ENCODE measurements around the gene NIPBL.
"Not testable (repeated sequence)": the region's sequence is repeated elsewhere in the genome, so short reads cannot be mapped to it uniquely, and the experiment has no call there.

The NIPBL gene, protein sequence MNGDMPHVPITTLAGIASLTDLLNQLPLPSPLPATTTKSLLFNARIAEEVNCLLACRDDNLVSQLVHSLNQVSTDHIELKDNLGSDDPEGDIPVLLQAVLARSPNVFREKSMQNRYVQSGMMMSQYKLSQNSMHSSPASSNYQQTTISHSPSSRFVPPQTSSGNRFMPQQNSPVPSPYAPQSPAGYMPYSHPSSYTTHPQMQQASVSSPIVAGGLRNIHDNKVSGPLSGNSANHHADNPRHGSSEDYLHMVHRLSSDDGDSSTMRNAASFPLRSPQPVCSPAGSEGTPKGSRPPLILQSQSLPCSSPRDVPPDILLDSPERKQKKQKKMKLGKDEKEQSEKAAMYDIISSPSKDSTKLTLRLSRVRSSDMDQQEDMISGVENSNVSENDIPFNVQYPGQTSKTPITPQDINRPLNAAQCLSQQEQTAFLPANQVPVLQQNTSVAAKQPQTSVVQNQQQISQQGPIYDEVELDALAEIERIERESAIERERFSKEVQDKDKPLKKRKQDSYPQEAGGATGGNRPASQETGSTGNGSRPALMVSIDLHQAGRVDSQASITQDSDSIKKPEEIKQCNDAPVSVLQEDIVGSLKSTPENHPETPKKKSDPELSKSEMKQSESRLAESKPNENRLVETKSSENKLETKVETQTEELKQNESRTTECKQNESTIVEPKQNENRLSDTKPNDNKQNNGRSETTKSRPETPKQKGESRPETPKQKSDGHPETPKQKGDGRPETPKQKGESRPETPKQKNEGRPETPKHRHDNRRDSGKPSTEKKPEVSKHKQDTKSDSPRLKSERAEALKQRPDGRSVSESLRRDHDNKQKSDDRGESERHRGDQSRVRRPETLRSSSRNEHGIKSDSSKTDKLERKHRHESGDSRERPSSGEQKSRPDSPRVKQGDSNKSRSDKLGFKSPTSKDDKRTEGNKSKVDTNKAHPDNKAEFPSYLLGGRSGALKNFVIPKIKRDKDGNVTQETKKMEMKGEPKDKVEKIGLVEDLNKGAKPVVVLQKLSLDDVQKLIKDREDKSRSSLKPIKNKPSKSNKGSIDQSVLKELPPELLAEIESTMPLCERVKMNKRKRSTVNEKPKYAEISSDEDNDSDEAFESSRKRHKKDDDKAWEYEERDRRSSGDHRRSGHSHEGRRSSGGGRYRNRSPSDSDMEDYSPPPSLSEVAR (N-terminal part only)

DNA sequence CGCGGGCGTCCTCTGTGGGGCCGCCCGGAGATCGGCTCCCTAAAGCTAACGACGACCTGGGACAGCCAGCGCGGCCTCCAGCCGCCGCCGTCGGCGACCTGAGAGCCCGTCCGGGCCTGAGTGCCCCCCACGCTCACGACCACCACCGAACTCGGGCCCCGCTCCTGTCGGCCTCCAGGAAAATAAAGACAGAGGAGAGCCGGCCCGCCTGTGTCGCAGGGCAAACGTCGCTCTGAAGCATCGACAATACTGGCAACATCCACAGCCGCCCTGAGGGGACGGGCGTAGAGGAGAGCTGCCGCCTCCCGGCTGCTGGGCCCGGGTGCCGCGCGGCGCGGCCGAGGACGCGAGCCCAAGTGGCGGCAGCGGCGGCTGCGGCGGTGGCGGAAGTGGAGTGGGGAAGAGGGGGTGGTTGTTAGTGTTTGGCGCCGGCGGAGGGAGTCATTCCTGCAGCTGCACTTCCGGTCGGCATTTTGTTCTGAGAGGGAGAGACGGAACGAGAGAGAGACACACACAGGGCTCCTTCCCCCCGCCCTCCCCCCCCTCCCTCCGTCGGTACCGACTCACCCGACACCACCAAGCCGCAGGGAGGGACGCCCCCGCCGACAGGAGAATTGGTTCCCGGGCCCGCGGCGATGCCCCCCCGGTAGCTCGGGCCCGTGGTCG lies at the start of gene NIPBL:
NIPBL (plus strand) TSS at position 471 of the 666 bp plus-strand sequence. CDS start 76,928 bp downstream, outside the sequence.
- DNase-seq = peak; percentile 95

DNA sequence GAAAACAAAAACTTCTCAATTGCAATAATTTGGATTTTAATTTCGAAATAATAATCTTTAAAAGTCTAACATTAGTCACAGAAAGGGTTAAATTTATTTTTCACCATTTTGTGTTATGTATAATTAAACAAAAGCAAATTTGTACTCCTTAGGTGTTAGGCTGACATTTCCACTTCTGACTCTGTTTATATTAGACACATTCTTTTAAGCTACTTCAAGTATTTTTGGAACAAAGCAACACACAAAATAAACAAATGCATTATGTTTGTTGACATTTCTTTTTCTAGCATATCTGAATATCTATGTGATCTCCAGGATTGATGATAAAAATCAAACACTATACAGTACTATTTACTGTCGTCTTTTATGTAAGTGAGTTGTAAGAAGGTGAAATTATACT lies 44.3 kb upstream of the NIPBL start:
- no peak for DNase-seq

DNA sequence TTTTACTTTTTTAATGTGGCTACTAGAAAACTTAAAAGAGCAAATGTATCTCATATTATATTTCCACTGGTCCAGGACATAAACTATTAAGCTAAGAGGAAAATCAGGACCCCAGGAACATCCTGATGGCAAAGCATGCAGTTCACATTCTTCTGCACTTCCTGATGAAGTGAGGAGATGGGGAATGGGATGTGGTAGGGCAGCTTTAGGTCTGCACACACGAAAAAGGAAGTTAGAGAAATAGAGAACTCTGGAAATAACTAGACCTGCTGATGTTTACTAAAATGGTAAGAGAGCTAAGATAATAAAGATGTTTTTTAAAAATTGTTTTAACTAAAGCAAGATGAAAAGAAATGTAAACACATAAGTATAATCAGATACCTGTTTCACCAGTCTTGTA lies 39.7 kb upstream of the NIPBL start:
- no peak for DNase-seq

DNA sequence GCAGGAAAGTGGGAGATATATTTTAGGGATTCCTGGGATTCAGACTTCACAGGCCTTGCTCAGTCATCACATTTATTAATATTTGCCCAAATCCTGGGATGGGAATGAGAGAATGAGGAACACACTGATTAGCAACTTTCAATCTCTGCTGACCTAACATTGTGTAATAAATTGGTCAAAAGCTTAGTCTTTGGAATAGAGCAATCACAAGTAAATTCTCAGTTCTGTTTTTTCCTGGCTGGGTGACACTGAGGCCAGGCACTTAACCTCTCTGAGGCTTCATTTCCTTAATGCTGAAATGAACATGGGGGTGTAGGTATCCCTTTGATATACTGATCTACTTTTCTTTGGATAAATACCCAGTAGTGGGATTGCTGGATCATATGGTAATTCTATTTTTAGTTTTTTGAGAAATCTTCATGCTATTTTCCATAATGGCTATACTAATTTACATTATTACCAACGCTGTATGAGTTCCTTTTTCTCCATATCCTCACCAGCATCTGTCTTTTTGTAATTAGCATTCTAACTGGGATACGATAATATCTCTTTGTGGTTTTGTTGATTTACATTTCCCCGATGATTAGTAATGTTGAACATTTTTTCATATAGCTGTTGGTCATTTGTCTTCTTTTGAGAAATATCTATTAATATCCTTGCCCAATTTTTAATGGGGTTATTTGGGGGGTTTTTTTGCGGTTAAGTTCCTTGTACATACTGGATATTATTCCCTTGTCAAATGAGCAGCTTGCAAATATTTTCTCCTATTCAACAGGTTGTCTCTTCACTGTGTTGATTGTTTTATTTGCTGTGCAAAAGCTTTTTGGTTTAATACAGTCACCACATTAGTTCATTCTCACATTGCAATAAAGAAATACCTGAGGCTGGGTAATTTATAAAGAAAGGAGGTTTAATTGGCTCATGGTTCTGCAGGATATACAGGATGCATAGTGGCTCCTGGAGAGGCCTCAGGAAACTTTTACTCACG lies 36.8 kb upstream of the NIPBL start:
- DNase-seq = no peak

DNA sequence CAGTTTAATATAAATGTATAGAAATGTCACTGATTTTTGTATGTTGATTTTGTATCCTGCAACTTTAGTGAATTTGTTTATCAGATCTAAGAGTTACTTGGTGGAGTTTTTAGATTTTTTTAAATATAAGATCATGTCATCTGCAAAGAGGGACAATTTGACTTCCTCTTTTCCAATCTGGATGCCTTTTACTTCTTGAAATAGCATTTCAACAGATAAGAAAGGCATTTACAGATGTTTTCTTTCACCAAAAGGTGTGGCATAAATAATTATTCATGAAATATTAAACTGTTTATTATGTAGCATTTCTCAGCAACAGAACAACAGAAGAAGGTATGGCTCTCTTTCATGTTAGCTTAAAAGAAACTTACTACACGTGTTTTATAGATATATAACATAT lies 34.9 kb upstream of the NIPBL start:
- no peak for DNase-seq

DNA sequence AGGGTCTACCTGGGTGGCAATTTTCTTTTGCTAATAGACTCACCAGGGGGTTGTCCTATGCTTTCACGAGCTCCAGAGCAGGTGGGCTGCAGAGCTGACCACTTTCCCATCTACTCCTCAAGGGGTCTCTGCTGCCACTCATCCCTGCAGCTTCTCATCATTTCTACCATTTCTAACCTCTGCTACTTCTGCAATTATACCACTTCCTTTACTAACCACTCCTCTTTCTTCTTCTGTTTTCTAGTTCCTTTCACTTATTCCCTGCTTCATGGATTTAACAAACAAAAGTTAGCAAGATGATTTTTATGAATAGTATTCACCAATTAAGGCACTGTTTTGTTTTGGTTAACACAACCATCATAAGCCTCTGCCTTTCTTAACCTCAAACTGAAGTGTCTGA lies 34.5 kb upstream of the NIPBL start:
- no peak for DNase-seq

DNA sequence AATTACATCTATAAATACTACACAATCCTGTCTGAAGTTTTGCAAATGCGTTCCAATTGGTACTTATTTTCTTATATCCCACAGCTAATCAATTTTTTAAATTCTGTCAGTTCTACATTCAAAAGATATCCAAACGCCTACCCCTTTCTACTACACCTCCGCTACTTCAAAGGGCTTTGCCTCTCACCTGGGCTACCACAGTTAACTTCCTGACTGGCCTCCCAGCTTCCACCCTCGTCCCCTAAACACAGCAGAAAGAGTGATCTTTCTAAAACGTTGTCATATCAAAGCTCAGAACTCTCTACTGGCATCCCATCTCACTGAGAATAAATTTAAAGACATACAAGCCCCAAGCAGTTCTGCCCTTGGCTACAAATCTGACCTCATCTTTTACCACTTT lies 32.3 kb upstream of the NIPBL start:
- no peak for DNase-seq

DNA sequence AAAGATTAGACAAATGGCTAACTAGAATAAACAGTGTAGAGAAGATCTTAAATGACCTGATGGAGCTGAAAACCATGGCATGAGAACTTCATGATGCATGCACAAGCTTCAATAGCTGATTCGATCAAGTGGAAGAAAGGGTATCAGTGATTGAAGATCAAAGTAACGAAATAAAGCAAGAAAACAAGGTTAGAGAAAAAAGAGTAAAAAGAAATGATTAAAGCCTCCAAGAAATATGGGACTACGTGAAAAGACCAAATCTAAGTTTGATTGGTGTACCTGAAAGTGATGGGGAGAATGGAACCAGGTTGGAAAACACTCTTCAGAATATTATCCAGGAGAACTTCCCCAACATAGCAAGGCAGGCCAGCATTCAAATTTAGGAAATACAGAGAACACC lies 28.0 kb upstream of the NIPBL start:
- not testable (repeated sequence) for DNase-seq

DNA sequence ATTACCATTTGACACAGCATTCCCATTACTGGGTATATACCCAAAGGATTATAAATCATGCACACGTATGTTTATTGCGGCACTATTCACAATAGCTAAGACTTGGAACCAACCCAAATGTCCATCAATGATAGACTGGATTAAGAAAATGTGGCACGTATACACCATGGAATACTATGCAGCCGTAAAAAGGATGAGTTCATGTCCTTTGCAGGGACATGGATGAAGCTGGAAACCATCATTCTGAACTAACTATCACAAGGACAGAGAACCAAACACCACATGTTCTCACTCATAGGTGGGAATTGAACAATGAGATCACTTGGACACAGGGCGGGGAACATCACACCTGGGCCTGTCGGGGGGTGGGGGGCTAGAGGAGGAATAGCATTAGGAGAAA lies 23.7 kb upstream of the NIPBL start:
- DNase-seq = not testable (repeated sequence)

DNA sequence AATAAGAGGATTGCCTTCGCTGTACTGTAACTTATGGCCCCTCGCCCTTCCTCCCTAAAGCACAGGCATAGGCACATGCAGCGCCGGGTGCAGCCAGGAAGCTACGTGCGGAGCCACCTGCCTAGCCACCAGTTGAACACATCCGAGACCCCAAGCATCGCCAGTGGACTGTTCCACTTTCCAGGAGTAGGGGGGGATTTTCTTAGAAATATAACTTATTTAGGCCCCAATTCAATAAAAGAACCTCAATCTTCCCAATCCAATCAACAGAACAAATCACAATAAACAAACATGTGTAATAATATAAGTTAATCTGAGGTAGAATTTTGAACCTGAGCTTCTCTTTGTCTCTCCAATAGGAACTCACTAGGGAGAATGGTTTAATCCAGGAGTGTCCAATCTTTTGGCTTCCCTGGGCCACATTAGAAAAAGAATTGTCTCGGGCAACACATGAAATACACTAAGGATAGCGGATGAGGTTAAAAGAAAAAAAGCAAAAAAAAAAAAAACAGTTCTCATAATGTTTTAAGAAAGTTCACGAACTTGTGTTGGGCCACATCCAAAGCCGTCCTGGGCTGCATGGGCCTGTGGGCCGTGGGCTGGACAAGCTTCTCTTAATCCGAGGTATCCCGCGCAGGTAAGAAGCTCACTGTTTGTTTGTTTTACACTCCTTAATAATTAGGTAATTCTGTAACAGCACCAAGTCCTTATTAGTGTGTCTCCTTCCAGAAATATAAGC lies 22.0 kb upstream of the NIPBL start:
- DNase-seq = no peak

DNA sequence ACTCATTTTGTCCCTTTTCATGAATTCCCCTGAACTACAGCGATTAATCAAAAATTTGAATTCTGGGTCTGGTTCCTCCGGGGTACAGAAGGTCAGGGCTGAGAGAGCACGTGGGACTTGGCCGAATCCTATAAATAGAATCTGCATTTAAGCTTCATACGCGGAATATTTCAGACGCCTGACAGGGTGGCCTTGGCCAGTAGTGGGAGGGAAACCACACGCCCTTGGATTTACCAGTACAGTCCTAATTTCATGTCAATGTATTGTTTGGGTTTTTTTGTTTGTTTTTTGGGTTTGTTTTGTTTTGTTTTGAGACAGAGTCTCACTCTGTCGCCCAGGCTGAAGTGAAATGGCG lies 21.5 kb upstream of the NIPBL start:
- no peak for DNase-seq

DNA sequence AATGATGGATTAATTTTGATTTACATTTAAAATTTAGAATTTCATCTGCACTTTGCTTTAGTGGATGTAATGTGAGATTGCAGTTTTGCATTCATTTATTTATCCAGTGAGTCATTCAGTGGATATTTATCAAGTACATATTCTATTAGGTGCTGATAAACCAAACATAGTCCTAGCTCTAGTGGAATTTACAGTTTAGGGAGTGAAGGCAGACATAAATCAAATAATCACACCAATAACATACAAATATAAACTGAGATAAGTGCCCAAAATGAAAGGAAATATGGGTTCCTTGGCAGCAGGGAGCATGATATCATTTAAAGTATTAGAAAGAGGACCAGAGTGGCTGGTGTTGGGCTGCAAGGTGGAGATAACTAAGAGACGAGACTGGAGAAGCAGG lies 14.7 kb upstream of the NIPBL start:
- no peak for DNase-seq

DNA sequence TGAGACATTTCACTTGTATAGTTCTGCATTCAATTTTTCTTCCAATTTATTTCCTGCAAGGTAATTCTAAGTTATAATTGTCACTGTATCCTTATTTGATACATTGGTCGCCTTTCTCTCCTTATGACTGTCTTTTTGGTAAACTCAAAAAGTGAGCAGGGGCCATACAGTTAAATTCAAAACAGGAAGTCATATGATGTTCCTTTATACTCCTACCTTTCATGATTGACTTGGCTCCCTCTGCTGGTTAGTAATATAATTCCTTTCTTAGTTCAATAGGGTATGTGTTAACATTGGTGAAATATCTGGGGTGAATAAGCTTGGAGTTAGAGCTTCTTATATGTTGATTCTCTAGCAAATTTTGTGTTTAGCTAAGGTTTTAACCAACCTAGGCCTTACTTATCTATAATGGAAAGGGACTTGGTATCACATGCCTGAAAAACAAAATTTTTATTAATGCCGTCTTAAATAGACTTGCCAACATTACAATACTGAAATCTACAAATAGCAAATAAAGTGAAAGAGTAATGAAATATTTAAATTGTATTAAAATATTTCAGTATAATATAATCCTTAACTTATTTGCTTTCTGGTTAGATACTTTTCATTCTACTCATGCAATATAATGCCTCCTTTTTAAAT lies 6.0 kb upstream of the NIPBL start:
- DNase-seq = peak; percentile 69

DNA sequence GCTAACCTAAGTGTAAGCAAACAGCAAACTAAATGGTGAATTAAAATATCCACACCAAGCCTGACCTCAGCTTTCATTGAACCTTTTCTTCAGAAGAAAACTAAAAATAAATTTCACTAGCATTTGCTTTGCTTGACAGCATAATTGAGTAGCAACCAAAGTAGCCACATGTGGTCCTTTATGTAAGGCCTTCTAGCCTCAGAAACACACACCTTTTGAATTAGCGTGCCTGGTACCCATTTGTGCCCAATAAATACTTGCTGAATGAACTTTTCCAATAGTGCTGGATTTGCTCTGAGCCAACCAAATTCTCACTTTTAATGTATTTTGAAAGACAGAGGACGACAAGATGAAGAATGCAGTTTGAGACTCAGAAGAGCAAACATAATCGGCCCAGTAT lies 2.1 kb upstream of the NIPBL start:
- DNase-seq = no peak

DNA sequence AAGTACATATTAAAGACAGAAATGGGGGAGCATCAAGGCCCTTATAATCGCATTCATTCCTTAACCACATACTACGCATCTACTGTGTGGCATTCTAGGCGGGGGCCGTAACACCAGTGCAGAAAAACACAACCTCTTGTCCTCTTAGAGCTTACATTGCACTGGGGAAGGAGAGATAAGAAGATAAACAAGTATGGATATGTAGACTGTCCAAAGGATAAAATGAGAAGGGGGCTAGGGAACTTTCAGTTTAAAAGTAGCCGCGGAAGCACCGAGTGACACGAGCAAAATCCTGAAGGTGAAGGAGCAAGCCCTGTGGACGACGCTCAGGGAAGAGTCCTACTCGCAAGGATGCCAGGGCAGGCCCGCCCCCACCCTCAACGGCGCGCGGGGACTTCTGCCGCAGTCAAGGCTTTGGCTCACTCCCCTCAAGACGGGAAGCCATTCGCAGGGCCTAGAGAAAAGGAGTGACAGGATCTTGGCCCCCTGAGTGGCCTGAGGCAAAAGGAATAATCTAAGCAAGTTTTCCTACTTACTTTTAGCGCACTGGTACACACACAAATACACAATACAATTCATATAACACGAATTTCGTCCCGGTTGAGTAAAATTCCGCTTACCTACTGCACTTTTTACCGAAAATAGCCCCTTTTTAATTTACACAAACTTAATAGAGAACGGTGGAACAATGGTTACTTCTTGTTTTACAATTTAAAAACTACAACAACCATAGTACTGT lies 1.3 kb upstream of the NIPBL start:
- DNase-seq = peak; percentile 44

DNA sequence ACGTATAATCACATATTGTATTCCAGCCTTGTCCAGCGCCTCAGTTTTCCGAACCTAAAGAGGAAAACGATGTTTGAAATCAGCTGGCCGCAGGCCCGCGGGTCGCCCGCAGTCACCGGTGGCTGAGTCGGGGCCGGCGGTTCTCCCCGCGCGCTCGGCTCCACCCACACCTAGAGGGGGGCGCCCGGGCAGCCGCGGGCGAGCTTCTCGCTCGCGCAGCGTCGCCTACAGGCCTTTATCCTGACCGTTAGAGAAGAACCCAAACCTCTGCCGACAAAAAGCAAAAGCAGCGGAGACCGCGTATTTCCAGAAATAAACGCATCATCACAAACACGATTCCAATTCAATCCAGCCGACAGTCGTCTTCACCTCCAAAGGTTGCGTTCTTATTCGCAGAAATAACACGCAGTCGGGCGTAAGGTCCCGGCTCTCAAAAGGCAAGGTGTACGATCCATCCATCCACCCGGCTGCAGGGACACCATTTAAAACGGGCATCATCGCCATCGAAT lies 725 bp upstream of the NIPBL start:
- DNase-seq = peak; percentile 72

DNA sequence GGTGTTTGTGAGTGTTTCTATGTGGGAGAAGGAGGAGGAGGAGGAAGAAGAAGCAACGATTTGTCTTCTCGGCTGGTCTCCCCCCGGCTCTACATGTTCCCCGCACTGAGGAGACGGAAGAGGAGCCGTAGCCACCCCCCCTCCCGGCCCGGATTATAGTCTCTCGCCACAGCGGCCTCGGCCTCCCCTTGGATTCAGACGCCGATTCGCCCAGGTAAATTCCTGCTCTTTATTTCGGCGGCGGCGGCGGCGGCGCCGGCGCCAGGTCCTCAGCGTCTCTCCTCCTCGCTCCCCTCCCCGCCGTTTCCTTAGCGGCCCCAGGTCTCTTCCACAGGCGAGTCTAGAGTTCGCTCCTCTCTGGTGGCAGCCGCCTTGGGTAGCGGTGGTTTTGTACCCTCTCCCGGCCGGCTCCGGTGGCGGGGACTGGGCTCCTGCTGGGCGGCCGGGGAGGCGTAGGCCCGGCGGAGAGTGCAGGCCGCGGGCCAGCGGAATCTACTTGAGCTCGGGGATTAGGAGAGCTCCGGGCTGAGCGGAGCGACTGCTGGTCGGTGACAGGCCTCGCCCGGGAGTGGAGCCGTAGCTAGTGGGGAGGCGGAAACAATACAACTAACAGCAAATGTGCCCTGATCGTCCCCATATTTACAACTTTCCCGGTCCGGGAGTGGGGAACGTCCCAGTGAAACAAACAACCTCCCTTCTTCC lies 547 bp downstream of the NIPBL start:
- DNase-seq = peak; percentile 78

DNA sequence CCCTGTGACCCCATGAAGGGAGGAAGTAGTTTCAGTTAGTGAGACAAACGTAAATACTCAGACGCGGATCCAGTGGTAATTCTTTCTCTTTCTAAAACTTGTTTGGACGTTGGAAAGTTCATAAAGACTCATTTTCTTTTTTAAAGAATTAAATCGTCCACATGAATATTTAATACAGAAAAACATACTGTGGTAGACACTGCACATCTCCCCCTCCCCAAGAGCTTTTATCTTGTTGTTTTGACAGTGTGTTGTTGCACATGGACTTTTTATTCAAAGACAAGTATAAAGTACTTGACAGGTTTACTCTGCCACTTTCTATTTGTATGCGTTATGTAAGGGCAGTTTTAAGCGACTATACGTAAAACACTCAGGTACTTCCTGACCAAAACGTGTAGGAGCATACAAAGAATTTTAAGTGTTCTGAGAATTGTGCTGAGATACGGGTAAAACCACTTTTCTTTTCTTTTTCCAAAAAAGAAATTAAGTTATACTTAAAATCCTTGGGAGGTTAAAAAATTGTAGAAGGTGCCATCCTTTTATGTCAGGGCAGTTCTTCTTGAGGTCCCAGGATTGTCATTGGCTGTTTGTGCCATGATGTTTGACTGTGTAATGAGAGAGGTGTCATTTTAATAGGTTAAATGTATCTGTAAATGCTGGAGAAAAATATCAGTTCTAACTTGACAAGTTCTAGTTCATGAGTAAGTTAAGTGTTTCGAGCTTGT lies 1.3 kb downstream of the NIPBL start:
- DNase-seq = peak; percentile 28

Measured in NCI-H1092 treated with DMSO at 0.1 percent for 48 hours (cell line).